HG03196 (cell line): ENCODE data around the gene MYO10.
"Not testable (repeated sequence)": the region's sequence is repeated elsewhere in the genome, so short reads cannot be mapped to it uniquely, and the experiment has no call there.

ENCODE experiments used
- ATAC-seq: cut with Tn5 transposase; IDR thresholded peaks from one replicate; pipeline ENCODE4 v1.9.1; 2021; ENCODE audit not compliant: unreplicated experiment

MYO10 gene

GRCh38 chr5:16723821-16724220, 212.3 kb downstream of the MYO10 start:
- ATAC-seq = no peak

GRCh38 chr5:16722097-16722495, 214.0 kb downstream of the MYO10 start:
- no peak for ATAC-seq

- ATAC-seq = no peak
Measured at GRCh38 chr5:16721151-16722096, 214.7 kb downstream of the MYO10 start.

- ATAC-seq = not testable (repeated sequence)
Measured at GRCh38 chr5:16718036-16718435, 218.1 kb downstream of the MYO10 start.

GRCh38 chr5:16713386-16713928, 222.6 kb downstream of the MYO10 start:
- no peak for ATAC-seq

GRCh38 chr5:16712620-16713019, 223.5 kb downstream of the MYO10 start:
- no peak for ATAC-seq

- ATAC-seq = no peak
Measured at GRCh38 chr5:16712178-16712577, 223.9 kb downstream of the MYO10 start.

GRCh38 chr5:16709691-16710433, 226.2 kb downstream of the MYO10 start:
- no peak for ATAC-seq

GRCh38 chr5:16707869-16708192, 228.3 kb downstream of the MYO10 start:
- no peak for ATAC-seq

- ATAC-seq = no peak
Measured at GRCh38 chr5:16707168-16707868, 228.8 kb downstream of the MYO10 start.

GRCh38 chr5:16704945-16705344, 231.1 kb downstream of the MYO10 start:
- ATAC-seq = no peak

GRCh38 chr5:16702964-16703363, 233.1 kb downstream of the MYO10 start:
- ATAC-seq = no peak

- ATAC-seq = no peak
Measured at GRCh38 chr5:16701134-16702099, 234.7 kb downstream of the MYO10 start.

- ATAC-seq = no peak
Measured at GRCh38 chr5:16700081-16700480, 236.0 kb downstream of the MYO10 start.

- ATAC-seq = no peak
Measured at GRCh38 chr5:16695779-16696178, 240.3 kb downstream of the MYO10 start.

GRCh38 chr5:16693879-16694278, 242.2 kb downstream of the MYO10 start:
- no peak for ATAC-seq

- no peak for ATAC-seq
Measured at GRCh38 chr5:16691731-16692130, 244.4 kb downstream of the MYO10 start.

- no peak for ATAC-seq
Measured at GRCh38 chr5:16690243-16690852, 245.7 kb downstream of the MYO10 start.

GRCh38 chr5:16687898-16688297, 248.2 kb downstream of the MYO10 start:
- ATAC-seq = no peak

GRCh38 chr5:16685069-16685468, 251.0 kb downstream of the MYO10 start:
- no peak for ATAC-seq
